GM19328 (cell line): ENCODE data around the gene DENND6B.

Experiments
- ATAC-seq: cut with Tn5 transposase; IDR thresholded peaks from one replicate; pipeline ENCODE4 v1.9.1; 2021; ENCODE audit warnings: mild to moderate bottlenecking, moderate library complexity; ENCODE audit not compliant: unreplicated experiment

The DENND6B gene

GRCh38 chr22:50316114-50317065 is 10.4 kb downstream of the DENND6B start:
- ATAC-seq, result no peak

GRCh38 chr22:50315289-50316113 is 11.3 kb downstream of the DENND6B start:
- no peak for ATAC-seq

DNA sequence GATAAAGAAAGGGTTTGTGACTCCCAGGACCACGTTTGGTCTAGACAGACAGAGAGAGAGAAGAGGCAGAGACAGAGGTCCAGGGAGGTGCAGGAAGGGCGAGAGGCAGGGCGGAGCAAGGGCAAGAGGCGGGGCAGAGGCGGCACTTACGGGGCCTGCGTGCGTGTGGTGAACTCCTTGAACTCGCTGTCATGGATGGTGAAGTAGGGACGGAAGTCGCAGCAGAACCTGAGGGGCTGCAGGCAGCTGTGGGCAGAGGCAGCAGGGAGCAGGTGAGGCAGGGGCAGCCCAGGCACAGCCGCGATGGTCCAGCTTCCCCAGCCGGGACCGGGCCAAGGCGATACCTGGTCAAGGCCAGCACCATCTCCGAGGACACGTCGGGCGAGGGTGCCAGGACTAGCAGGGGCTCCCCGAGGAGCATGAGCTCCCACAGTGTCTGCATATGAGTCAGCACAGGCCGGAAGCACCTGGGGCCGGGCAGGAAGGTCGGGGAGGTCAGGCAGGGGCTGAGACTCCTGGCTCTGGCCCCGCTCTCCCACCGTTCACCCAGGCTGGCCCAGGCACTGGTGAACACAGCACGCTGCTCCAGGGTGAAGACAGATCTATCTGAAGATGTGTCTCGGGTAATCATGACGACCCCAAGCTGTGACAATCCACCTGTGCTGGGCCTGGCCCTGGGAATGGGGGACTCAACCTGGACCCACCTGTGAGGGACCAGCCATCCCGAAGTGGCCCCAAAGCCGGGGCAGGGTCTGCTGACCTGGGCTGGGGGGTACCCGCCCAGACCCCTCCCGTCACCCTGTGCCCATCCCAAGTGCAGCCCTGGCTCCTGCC is 12.1 kb downstream of the DENND6B start:
- ATAC-seq, result peak; percentile 80

GRCh38 chr22:50314081-50314454 is 12.7 kb downstream of the DENND6B start:
- ATAC-seq, result no peak

GRCh38 chr22:50313600-50313999 is 13.2 kb downstream of the DENND6B start:
- ATAC-seq, result no peak

GRCh38 chr22:50313021-50313420 is 13.8 kb downstream of the DENND6B start:
- ATAC-seq, result no peak

DNA sequence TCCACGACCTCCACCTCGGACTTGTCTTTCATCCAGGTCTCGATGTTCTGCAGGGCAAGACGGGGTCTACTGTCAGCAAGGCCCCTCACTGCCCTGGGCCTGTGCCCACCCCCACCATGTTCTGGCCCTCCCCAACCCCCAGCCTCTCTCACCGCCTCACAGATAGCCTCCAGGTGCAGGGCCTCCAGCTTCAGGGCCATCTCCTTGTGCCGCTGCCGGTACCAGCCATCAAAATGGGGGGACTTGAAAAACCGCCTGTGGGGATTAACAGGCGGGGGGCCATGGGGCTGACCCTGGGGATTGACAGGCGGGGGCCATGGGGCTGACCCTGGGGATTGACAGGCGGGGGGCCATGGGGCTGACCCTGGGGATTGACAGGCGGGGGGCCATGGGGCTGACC is 14.4 kb downstream of the DENND6B start:
- no peak for ATAC-seq

DNA sequence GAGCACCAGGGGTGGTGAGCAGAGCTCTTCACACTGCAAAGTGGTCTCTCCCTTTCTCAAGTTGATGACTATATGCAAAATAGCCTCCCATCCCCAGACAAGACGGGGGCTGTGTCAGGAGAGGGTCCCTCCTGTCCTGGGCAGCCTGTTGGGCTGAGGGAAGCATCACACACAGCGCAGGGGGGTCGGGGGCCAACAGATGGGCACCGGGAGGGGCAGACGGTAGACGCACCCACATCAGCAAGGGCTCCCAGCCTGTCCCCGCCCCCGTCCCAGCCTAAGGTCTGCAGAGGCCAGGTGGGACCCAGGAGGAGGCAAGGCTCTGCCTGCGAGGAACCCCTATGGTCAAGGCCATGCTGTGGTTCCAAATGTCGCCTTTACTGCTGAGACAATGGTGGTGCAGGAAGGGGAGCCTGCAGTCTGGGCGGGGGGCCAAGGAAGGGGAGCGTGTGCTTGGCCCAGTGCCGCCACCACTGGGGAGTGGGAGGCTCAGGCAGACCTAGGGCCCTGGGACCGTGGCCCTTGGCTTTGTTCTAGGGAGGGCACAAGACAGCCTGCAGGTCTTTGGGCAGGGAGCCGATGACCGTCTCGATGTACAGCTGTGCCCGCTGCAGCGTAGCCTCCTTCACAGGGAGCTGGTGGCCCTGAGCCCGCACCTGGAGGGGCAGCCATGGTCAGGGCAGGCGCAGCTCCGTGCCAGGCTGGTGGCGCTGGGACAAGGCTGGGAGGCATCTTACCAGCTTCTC is 15.0 kb downstream of the DENND6B start:
- ATAC-seq, result no peak

GRCh38 chr22:50310949-50311444 is 15.8 kb downstream of the DENND6B start:
- no peak for ATAC-seq

DNA sequence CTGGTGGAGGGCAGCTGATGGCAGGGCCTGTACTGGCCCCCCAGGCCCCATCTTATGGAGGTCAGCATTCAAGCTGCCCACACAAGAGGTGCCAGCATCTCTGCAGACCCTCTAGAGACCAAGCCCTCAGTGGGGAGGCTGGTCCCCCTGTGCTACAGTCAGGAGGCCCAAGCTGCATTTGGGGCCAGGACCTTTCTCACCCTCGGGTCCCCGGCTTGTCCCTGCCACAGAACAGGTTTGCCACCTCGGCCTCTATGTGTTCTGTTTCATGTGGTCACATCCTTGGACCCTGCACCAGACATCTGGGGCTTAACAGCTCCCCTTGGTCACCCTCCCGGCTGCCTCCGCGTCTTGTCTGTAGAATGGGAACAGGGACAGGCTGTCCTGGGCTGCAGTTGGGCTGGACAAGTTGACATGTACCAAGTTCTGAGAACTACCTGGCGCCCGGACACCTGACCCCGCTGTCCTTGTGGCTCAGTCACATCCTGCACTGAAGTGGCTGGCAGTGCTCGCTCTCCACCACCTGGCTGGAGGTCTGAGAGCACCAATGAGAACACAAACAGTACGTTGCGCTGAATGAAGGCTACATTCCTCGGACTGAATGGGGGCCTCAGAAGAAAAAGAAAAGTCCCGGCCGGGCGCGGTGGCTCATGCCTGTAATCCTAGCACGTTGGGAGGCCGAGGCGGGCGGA is 16.6 kb downstream of the DENND6B start:
- ATAC-seq, result no peak

- ATAC-seq, result no peak
These were observed 17.2 kb downstream of the DENND6B start for GRCh38 chr22:50309601-50309991.

DNA sequence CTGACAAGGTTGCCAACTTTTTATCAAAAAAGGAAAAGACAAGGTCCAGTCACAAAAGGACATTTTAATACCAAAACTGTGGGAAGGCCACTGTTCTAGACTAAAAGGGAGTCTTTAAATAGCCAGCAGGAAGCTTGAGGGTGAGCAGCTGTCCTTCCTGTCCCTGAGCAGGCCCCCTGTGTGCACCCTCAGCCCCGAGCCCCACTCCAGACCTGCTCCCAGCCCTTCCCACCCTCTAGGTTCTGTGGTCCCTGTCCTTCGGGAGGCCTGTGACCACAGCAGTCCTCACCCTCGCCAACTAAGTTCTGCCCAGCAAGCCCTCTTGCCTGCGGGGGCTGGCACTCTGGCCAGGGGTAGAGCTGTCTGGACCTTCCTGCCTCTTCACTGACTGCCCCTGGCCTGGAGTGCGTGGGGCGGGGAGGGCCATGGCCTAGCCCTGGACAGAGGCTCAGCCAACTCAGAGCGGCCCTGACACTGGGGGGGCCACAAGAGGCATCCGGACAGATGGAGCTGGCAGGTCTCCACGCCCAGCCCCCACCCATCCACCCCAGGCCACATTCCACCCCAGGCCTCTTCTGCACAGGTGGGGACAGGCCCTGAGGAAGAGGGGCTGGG is 17.7 kb downstream of the DENND6B start:
- ATAC-seq, result no peak

DNA sequence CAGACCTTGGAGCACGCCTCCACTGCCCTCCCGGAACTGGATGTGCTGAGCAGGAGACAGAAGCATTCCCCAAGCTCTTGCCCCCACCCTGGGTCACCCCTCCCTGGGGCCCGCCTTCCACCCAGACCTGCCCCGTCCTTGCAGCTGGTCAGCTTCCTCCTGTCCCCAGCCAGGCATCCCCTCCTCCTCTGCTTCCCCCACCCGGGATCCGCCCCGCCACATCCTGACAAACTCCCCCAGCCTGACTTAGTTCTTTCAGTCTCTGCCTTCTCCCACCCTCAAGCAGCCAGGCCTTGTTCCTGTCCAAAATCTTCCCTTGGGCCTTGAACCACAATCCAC is 18.2 kb downstream of the DENND6B start:
- ATAC-seq, result no peak

DNA sequence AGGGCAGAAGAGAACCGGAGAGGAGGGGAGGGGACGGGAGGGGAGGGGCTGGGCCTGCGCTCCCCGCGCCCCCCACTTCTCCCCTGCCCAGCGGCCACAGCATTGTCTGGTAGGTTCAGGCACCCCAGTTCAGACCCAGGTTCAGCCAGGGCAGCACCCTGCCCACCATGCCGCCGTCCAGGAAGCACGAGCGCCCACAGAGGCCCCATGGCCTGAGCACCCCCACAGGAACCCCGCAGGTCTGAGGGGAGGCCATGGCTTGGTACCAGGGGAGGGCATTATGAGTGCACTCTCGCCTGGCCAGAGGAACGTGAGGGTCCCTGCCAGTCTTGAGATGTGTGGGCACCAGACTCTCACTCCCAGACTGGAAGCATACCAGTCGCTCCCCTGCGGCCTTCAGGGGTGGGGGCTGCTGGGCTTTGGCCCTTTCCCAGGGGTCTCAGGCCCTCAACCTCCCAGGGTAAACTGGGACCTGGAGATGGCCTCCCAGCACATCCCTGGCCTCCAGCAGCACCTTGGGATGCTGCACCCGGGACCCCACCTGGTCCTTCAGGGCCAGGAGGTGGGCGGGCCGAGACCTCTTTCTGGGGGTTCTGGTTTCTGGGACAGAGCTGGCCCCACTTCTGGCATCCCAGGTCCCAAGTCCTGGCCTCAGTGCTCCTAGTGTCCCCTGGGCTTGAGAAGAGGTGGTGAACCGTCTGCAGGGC is 18.8 kb downstream of the DENND6B start:
- no peak for ATAC-seq

GRCh38 chr22:50306753-50307749 is 19.8 kb downstream of the DENND6B start, which contains the start of gene PLXNB2:
Gene PLXNB2, minus strand, starts transcription at chr22:50307646. Its CDS starts 17,062 bp downstream, at chr22:50290584.
- ATAC-seq, result no peak

- ATAC-seq, result no peak
These were observed 20.8 kb downstream of the DENND6B start for GRCh38 chr22:50305923-50306566.
